Omental fat pad (tissue), 4 donors: ENCODE measurements around the gene RASGRF1. TPM values are rescaled to one million over a fixed set of nuclear protein-coding genes. Genes with fewer than 3 reads are reported as not detected.
"Not testable (repeated sequence)": the region's sequence is repeated elsewhere in the genome, so short reads cannot be mapped to it uniquely, and the experiment has no call there.

Source experiments
- ATAC-seq: fragments of 150-250 bp; one replicate; pipeline ENCODE4 v1.9.1; 2016; ENCODE audit warnings: mild to moderate bottlenecking, moderate library complexity; ENCODE audit not compliant: low FRiP score
- DNase-seq: peaks from one replicate; pipeline ENCODE4 v3.0.0-alpha.2; 2019; ENCODE audit warnings: low spot score
- total RNA-seq, 4 donors: library from RNA; depleted of rRNA; stranded (reverse); fragments of >200 nt; gene quantifications; one replicate each; pipeline ENCODE4 v1.1.0, GENCODE V29; 2016
- TF ChIP-seq, protein P1 (sequence below), 3 donors: fragments of 450-650 bp; IDR thresholded peaks; one replicate each; pipeline ENCODE4 v1.5.1; 2016 to 2017; ENCODE audit warnings: antibody characterized with exemption in 3 of 3, mild to moderate bottlenecking in 3 of 3, moderate library complexity in 2 of 3

Gene RASGRF1
- total RNA-seq, 4 donors from 2014 or later, result 0.13 to 0.32 (median 0.24) TPM; not detected in 1

DNA sequence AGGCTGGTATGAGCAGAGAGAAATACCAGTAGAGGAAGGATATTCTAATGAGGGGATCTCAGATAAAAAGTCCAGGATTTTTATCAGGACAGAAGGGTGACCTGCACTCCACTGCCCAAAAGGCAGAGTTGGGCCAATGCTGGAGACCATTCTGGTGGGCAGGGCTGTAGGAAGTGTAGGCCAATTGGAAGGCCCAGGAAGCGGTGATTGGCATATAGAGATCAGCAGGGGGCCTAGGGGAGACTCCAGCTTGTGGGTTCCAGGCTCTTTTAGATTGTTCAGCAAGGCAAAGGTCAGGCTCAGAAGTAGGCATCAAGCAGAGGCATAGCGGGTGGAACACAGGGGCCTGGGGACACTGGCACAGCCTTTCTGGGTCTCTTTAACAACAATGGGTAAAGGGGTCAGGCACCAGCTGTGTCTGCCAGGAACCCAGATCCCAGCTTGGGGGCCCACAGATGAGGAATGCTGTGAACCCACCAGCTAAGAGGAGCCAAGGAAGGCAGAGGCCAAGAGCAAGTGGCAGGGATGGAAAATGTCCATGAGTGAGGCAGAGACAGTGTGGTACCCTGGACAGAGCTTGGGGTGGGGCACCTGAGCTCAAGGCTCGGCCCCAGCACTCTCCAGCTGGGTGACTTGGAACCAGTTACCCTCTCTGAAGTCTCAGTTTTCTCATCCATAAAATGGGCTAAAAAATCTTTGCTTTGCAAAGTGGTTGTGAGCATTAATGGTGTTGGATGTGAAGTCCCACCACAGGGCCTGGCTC lies 27.0 kb upstream of the RASGRF1 start:
- DNase-seq, result no peak
- TF ChIP-seq, protein P1, sequence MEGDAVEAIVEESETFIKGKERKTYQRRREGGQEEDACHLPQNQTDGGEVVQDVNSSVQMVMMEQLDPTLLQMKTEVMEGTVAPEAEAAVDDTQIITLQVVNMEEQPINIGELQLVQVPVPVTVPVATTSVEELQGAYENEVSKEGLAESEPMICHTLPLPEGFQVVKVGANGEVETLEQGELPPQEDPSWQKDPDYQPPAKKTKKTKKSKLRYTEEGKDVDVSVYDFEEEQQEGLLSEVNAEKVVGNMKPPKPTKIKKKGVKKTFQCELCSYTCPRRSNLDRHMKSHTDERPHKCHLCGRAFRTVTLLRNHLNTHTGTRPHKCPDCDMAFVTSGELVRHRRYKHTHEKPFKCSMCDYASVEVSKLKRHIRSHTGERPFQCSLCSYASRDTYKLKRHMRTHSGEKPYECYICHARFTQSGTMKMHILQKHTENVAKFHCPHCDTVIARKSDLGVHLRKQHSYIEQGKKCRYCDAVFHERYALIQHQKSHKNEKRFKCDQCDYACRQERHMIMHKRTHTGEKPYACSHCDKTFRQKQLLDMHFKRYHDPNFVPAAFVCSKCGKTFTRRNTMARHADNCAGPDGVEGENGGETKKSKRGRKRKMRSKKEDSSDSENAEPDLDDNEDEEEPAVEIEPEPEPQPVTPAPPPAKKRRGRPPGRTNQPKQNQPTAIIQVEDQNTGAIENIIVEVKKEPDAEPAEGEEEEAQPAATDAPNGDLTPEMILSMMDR (IDR thresholded peaks at IDR 0.05), result no peak
- no peak for ATAC-seq

DNA sequence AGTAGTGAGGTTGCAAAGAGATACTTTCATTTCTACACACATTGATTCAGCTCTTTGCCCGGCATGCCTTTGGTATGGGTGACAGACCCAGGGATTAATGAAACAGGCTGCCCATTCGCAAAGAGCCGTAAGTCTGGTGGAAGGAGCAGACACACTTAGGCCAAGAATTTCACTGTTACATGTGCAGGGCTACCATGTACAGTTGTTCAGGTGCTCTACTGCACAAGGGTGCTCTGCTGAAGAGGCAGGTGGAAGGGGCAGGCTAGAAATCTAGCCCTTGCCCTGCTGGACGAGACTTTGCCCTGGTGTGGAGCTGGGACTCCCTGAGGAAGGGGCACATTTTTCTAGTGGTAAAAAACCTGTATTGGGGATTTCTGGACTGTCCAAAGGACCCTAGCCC lies 26.2 kb upstream of the RASGRF1 start:
- ATAC-seq, result no peak
- no peak for DNase-seq
- TF ChIP-seq, protein P1 (IDR thresholded peaks at IDR 0.05), result no peak

DNA sequence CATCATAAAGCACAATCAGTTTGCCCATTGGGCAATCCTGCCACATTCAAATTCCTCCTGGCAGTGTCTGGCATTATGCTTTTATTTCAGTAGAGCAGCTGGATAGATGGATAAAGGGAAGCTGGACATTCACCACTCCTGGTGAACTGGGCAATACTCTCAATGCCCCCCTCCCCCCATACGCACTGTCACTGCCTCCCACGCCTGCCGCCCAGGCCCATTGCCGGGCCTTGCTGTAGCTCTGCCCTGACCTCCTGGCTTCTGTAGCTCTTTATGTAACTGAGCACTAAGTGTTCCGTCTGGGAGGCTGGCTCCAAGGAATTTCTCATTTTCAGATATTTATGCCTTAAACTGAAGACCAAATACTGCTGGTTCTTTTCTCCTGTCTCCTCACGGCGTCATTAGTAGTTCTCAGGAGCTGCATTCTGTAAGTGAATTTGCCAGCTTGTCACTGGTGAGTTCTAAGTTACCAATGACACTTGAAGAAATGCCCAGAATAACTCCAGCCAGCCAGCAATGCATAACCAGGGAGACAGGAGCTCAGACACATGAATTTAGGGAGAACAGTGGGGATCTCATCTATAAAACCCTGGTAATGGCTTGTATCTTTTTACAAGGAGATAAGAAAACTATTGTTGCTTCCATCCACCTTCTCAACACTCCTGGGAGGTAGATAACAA lies 25.5 kb upstream of the RASGRF1 start:
- TF ChIP-seq, protein P1 (IDR thresholded peaks at IDR 0.05), result no peak
- no peak for ATAC-seq

DNA sequence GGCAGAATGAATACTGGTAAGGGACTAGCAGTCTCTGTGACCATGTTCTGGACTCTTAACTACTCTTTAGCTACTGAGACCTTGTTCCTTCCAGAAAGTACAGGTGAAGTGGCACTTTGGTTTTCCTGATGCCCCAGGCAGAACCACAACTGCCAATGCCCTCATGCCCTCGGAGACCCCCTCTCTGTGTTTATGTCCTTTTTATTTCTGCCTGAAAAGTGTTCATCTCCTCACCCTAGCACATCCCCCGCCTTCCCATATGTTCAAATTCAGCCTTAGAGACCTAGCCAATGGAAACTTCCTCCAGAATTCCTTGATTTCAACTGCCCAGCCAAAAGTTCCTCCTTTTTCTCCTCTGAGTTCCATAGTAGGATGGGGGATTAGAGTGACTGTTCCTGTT lies 23.3 kb upstream of the RASGRF1 start:
- TF ChIP-seq, protein P1 (IDR thresholded peaks at IDR 0.05), result no peak
- ATAC-seq, result no peak
- DNase-seq, result no peak

More for the DNA sequence above, 25.5 kb upstream of the RASGRF1 start:
- DNase-seq, result no peak

DNA sequence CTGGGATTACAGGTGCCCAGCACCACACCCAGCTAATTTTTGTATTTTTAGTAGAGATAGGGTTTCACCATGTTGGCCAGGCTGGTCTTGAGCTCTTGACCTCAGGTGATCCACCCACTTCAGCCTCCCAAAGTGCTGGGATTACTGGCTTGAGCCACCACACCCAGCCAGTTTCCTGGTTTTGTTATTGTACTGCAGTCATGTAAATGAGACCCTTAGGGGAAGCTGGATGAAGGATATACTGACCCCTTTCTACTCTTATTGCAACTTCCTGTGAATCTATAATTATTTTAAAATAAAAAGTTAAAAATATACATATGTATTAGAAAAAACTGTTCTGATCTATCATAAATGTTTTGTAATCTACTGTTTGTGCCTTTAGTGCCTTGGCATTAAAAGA lies 20.8 kb upstream of the RASGRF1 start:
- DNase-seq, ATAC-seq: not testable (repeated sequence)

DNA sequence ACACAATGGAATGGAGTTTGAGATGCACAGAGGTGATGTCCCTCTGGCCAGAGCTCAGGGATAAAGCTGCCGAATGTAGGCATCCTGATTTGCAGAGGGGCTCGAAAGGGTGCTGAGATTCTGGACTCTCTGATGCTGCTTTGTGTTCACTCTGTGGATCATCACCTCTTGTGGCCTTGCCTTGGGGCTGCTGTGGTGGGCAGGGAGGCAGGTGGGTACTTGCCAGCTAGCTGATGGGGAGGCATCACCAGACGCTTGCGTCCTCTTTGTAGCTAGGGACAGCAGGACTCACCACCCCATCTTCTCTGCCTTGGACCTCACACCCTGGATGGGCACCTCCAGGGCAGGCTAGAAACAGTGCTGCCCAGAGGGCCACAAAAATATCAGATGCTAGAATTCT lies 14.6 kb upstream of the RASGRF1 start:
- TF ChIP-seq, protein P1 (IDR thresholded peaks at IDR 0.05), result no peak
- no peak for DNase-seq

DNA sequence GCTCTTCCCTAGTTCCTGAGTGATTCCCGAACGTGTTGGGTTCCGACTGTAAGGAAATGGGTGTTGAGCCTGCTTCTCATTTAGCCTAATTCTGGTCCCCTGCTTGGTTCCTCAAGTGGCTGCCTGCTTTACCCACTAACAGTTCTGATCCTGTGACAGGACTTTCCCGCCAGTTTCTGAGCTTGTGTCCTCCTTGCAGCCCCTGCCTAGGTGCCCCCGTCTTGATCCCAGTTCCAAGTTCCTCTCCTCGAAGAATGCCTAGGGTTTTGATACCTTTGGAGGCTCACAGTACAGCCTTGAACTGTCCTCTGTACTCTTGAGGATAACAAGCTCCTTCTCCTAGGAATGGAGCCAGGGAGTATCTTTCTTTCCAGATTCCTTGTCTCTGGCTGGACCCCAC lies 12.0 kb upstream of the RASGRF1 start:
- TF ChIP-seq, protein P1 (IDR thresholded peaks at IDR 0.05), result no peak
- ATAC-seq (no peak), DNase-seq (no peak)

More for the DNA sequence above, 14.6 kb upstream of the RASGRF1 start:
- no peak for ATAC-seq
